AG10803 (cell line): ENCODE results near the gene C16orf95.

Experiments used
- DNase-seq: peaks from one replicate; pipeline ENCODE4 v3.0.0; 2010; ENCODE audit warnings: low read depth
- H3K4me3 ChIP-seq: 2 replicates; pipeline ENCODE4 v1.5.1; 2011; ENCODE audit warnings: mild to moderate bottlenecking, low read length, control low read depth
- CTCF ChIP-seq: conservative IDR thresholded peaks from 2 replicates; pipeline ENCODE4 v1.5.1; 2011; ENCODE audit warnings: mild to moderate bottlenecking, low read length, control low read depth, inconsistent platforms

The C16orf95 gene

GRCh38 chr16:87303962-87304521, 13.2 kb downstream of the C16orf95 start:
- no peak for TF ChIP-seq CTCF
- H3K4me3 ChIP-seq: no peak overlapping the region
- DNase-seq: no peak

DNA sequence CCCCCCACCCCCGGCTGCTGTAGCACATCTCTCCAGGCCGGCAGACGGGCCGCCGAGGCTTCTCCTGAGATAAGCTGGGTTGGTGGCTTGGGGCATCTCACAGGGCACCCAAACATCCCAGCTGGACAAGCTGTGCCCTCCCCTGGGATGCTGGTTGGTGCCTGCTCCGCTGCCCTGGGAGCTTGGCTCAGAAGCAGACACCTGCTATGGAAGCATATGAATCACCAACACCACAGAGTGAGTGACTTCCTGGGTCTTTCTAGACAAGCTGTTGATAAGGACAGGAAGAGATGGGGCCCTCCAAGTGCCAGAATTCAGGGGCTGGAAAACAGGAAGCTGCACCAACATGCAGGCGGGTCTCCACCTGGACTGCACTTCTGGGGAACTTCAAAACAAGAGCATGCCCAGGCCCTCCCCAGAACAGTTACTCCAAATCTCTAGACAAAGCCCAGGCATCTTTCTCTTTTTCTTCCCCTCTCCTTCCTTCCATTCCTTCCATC, 13.7 kb downstream of the C16orf95 start:
- TF ChIP-seq CTCF: no peak
- DNase-seq: no peak
- H3K4me3 ChIP-seq: no peak overlapping the region

GRCh38 chr16:87298857-87299465, 18.2 kb downstream of the C16orf95 start:
- H3K4me3 ChIP-seq: no peak overlapping the region
- DNase-seq: no peak
- TF ChIP-seq CTCF: no peak

- no peak overlapping the region for H3K4me3 ChIP-seq
- TF ChIP-seq CTCF: peak; percentile 68
- no peak for DNase-seq
Measured at GRCh38 chr16:87297918-87298631, 19.1 kb downstream of the C16orf95 start.

DNA sequence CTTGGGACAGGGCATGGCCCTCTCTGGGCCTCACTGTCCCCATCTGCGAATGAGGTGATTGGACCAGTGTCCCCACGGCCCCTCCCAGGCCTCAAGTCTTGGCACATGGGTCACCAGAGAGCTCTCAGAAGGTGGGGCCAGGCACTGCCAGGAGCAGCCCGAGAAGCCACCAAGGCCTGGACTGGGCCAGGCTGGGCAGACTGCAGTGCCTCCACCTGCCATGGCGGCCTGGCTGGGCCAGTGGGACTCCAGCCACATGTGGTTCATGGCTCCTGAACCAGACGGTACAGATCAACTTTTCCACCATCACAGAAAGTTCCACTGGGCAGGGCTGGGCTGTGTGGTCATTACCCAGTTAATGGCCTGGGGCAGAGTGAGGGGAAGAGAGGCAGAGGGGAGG, 19.8 kb downstream of the C16orf95 start:
- H3K4me3 ChIP-seq: no peak overlapping the region
- DNase-seq: no peak
- TF ChIP-seq CTCF: no peak

- TF ChIP-seq CTCF: no peak
- no peak for DNase-seq
- no peak overlapping the region for H3K4me3 ChIP-seq
Measured at GRCh38 chr16:87295661-87296531, 21.3 kb downstream of the C16orf95 start.
